ENCODE results near the gene RALY. TPM values are rescaled to one million over a fixed set of nuclear protein-coding genes. Genes with fewer than 3 reads are reported as not detected.

Gene RALY
- total RNA-seq, 1 experiment from 2014 or later, result 119 TPM

DNA sequence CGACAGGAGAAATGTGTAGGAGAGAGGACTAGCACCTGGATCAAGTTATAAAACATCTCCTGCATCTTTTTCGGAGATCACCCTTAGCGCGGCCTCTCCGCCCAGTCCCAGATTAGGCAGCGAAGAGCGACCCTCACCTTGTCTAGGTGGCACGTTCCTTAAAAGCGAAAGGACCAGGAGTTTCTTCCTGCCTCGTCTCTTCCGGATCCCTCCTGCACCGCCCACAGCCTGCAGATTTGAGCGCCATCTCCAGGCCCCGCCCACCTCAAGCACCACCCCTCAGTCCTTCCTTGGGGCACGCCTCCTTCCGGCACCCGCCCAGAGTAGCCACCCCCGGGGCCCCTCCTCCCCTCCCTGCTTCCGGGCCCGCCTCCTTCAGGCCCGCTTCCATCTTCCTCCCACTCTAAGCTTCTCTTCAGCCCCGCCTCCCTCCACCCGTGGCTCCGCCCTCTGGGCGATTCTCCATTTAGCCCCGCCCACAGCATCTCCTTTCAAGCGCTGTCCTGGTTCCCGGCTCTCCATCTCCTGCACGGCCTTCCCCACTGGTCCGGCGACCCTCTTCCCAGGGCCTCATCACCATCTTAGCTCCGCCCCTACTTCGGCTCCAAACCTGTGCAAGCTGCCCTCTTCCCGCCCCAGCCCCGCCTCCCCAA is 662 bp upstream of the RALY start (continued):
- TF ChIP-seq, protein P1, sequence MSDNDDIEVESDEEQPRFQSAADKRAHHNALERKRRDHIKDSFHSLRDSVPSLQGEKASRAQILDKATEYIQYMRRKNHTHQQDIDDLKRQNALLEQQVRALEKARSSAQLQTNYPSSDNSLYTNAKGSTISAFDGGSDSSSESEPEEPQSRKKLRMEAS (IDR thresholded peaks at IDR 0.05), result peak; percentile 76; the same call in 1 of the 2 replicates
- TF ChIP-seq CBX3 (IDR thresholded peaks at IDR 0.05; ENCODE audit: low read depth) (0 out of 2 replicates have a peak, but pooled peaks have one; percentile 61), FOSL1 (IDR thresholded peaks at IDR 0.05; ENCODE audit: low read depth) (no peak), SP1 (IDR thresholded peaks at IDR 0.05; ENCODE audit: low read depth) (peak; percentile 66; the same call in 1 of the 2 replicates), POLR2A (IDR thresholded peaks at IDR 0.05; ENCODE audit: borderline replicate concordance, extremely low read depth, insufficient read depth, insufficient read length) (peak; percentile 87)

DNA sequence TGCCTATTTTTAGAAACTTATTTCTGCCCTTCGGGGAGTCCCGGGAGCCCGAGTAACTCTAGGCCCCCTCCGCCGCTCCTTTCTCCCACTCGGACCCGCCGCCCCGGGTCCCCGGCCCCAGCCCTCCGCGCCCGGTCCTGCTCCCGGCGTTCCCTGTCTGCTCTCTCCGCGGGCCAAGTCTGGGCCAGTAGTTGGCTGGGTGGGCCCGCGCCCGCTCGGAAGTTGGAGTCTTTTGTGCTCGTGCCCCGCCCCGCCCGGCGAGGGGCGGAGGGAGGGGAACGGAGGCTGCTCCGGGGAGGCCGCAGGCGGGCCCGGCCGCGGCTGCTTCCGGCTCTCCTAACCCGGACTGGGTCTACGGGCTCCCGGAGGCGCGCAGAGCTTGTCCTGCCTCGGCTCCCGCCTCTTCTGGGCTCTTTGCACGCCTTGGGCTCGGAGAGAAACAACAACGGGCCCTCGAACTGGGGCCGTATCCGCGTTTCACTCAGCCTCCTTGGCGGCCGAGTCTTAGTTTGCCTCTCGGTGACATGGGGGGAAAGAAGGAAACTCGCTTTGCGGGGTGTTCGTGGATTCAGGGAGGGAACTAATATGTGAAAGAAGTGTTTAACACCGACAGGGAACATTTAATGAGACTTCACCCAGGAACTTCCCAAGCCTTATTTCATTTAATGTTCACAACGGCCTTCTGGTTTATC is 657 bp downstream of the RALY start:
- H3K4me3 ChIP-seq (replicated peaks in 1 of 2; ENCODE audit: low read depth in 1 of 2, low read length in 2 of 2), result peak overlapping the region; percentile 76 to 91
- RAD21 ChIA-PET (ENCODE audit: low non-redundant PET in 1 of 2, low total read pairs in 2 of 2, uncharacterized antibody in 2 of 2, unreplicated experiment in 2 of 2), result no interaction called here
- H2AFZ ChIP-seq (ENCODE audit: low read depth, low read length, poor library complexity, severe bottlenecking), result no peak overlapping the region
- no peaks in the 10 kb centered on the region for H3K27me3 ChIP-seq (ENCODE audit: insufficient read depth, low read length)
- H3K9ac ChIP-seq (ENCODE audit: low read length), result peak overlapping the region; percentile 81
- POLR2A ChIA-PET, result interaction anchor here (0.6 to 1.3 kb wide), 3 partner anchors 17 to 118 kb away, joined by 3 to 7 read pairs (median 3); no protein-coding TSS in a partner anchor
- peaks cover 11 to 27% of the 10 kb centered on the region in 2 experiments for H3K4me1 ChIP-seq (ENCODE audit: control insufficient read depth in 1 of 2, insufficient read depth in 2 of 2, low read length in 2 of 2)
- H3K27ac ChIP-seq (ENCODE audit: low read depth, low read length), result peak overlapping the region; percentile 92
- no peaks in the 10 kb centered on the region for H3K9me2 ChIP-seq (ENCODE audit: insufficient read depth)
- H3K79me2 ChIP-seq (ENCODE audit: insufficient read depth, low read length), result peaks cover 66% of the 10 kb centered on the region
- peaks cover 16% of the 10 kb centered on the region; the same call in 1 of the 2 replicates for H4K20me1 ChIP-seq (ENCODE audit: insufficient read depth)
- no peak for TF ChIP-seq JUND (IDR thresholded peaks at IDR 0.05)
- peak; percentile 9; the same call in 1 of the 2 replicates for TF ChIP-seq SP1 (IDR thresholded peaks at IDR 0.05; ENCODE audit: low read depth)
- TF ChIP-seq, protein P2, sequence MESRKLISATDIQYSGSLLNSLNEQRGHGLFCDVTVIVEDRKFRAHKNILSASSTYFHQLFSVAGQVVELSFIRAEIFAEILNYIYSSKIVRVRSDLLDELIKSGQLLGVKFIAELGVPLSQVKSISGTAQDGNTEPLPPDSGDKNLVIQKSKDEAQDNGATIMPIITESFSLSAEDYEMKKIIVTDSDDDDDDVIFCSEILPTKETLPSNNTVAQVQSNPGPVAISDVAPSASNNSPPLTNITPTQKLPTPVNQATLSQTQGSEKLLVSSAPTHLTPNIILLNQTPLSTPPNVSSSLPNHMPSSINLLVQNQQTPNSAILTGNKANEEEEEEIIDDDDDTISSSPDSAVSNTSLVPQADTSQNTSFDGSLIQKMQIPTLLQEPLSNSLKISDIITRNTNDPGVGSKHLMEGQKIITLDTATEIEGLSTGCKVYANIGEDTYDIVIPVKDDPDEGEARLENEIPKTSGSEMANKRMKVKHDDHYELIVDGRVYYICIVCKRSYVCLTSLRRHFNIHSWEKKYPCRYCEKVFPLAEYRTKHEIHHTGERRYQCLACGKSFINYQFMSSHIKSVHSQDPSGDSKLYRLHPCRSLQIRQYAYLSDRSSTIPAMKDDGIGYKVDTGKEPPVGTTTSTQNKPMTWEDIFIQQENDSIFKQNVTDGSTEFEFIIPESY (IDR thresholded peaks at IDR 0.05; ENCODE audit: extremely low read depth, insufficient replicate concordance, low read length), result no peak
- no peak for TF ChIP-seq RAD21 (IDR thresholded peaks at IDR 0.05; ENCODE audit: low read depth)
- peak; percentile 45 for TF ChIP-seq ELF1 (IDR thresholded peaks at IDR 0.05; ENCODE audit: borderline replicate concordance, low read depth)
- no peak for TF ChIP-seq EGR1 (IDR thresholded peaks at IDR 0.05; ENCODE audit: low read depth)
- no peak; the same call in 1 of the 2 replicates for TF ChIP-seq POLR2AphosphoS5 (IDR thresholded peaks at IDR 0.05; ENCODE audit: low read depth, low read length)
- TF ChIP-seq SIN3A (IDR thresholded peaks at IDR 0.05; ENCODE audit: low read depth), result peak; percentile 51
- no peak for TF ChIP-seq FOSL1 (IDR thresholded peaks at IDR 0.05; ENCODE audit: low read depth)
- TF ChIP-seq ZFX (IDR thresholded peaks at IDR 0.05), result peak; percentile 84
- CTCF ChIA-PET, result interaction anchor here (1.6 kb wide), 2 partner anchors 28 to 75 kb away, joined by 5 to 7 read pairs; no protein-coding TSS in a partner anchor
- H3K4me2 ChIP-seq (ENCODE audit: low read length), result peak overlapping the region; percentile 89
- no peaks in the 10 kb centered on the region for H3K36me3 ChIP-seq (ENCODE audit: control insufficient read depth in 1 of 2, insufficient read depth in 2 of 2, low read length in 2 of 2)
- ATAC-seq (peak; percentile 19), DNase-seq (ENCODE audit: low read depth, low spot score) (peak; percentile 24)
- BruUV-seq (replicated peaks), result no TSS peak
- intact Hi-C loops (cut with micrococcal nuclease), result no loop called here
- H3K9me3 ChIP-seq (ENCODE audit: control insufficient read depth in 1 of 2, insufficient read depth in 1 of 2, low read depth in 1 of 2, low read length in 2 of 2), result no peaks in the 10 kb centered on the region

Data from HCT116 (cell line).